WTC11 (cell line): ENCODE measurements around the gene MYH9.

Experiments used
- CTCF ChIP-seq: fragments of 200-600 bp; IDR thresholded peaks from 2 replicates; pipeline ENCODE4 v1.8.0; 2022; ENCODE audit warnings: antibody characterized with exemption
- E2F1 ChIP-seq: sonication (generic); formaldehyde crosslinking; IDR thresholded peaks from 2 replicates; pipeline ENCODE4 v1.8.0; 2022; ENCODE audit warnings: mild to moderate bottlenecking, missing genetic modification reagents
- E2F4 ChIP-seq: sonication (generic); formaldehyde crosslinking; IDR thresholded peaks from 2 replicates; pipeline ENCODE4 v1.8.1; 2022; ENCODE audit warnings: low read depth, mild to moderate bottlenecking, moderate library complexity, missing genetic modification reagents, borderline replicate concordance
- MAX ChIP-seq: sonication (generic); formaldehyde crosslinking; IDR thresholded peaks from 2 replicates; pipeline ENCODE4 v1.8.0; 2022; ENCODE audit warnings: mild to moderate bottlenecking, missing genetic modification reagents
- SOX15 ChIP-seq: fragments of 250-450 bp; sonication (Bioruptor Pico); IDR thresholded peaks from 2 replicates; pipeline ENCODE4 v1.9.0; 2021; ENCODE audit warnings: mild to moderate bottlenecking
- SP1 ChIP-seq: sonication (generic); formaldehyde crosslinking; conservative IDR thresholded peaks from 2 replicates; pipeline ENCODE4 v1.8.1; 2022; ENCODE audit warnings: missing genetic modification reagents
- TEAD4 ChIP-seq: sonication (generic); formaldehyde crosslinking; IDR thresholded peaks from 2 replicates; pipeline ENCODE4 v1.8.0; 2022; ENCODE audit warnings: mild to moderate bottlenecking, missing genetic modification reagents

GRCh38 chr22:36405221-36405661, 17.5 kb upstream of the MYH9 start:
- no peak for TF ChIP-seq E2F1 (CRISPR knock-in tag)
- no peak for TF ChIP-seq SP1
- no peak for TF ChIP-seq TEAD4 (CRISPR knock-in tag)
- no peak for TF ChIP-seq E2F4
- no peak for TF ChIP-seq CTCF
- no peak for TF ChIP-seq SOX15
- no peak for TF ChIP-seq MAX (CRISPR knock-in tag)
